ENCODE data around the gene HTR1A.

The HTR1A gene

DNA sequence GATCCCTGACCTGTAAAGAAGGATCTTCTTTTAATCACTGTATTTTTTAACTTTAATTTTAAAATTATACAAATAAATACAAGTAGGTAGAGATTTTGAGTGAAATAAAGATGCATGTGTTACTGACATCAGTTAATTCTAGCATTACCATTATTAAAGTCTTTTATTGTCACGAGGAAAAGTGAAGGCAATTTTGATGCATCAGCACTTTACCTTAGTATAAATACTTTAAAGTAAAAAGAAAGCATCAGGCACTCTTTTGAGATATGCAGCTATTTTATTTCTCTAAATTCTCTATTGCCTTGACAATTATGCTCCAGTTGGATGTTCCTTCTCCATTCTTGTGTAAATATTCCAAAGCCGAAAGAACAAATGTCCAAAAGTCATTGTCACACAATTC lies 4.6 kb downstream of the HTR1A start:
- no peaks in the 10 kb centered on the region for H3K4me1 ChIP-seq (ENCODE audit: low read depth, poor library complexity, severe bottlenecking)
- no peak overlapping the region for H3K4me2 ChIP-seq
- no peak overlapping the region for H3K4me3 ChIP-seq (IDR thresholded peaks at IDR 0.05; ENCODE audit: insufficient read depth, low read depth, low read length)

DNA sequence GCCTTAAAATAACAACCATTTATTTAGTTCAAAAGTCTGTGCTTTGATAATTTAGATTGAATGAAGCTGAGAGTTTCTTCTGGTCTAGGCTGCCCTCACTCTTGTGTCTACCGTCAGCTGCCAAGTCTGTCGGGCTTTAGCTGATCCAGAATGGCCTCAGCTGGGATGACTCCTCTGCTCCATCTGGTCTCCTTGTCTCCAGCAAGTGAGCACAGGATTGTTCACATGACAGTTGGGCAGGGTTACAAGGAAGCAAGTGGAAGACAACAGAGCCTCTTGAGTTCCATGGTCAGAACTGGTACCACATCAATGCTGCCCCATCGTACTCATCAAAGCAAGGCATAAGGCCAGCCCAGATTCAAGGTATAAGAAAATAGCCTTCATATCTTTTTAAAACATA lies 9.0 kb downstream of the HTR1A start:
- Histone ChIP-seq H3K27ac (no peak overlapping the region), H3K4me2 (no peak overlapping the region), H3K36me3 (ENCODE audit: insufficient read depth) (no peaks in the 10 kb centered on the region), H3K9ac (no peak overlapping the region), H3K4me3 (IDR thresholded peaks at IDR 0.05; ENCODE audit: insufficient read depth, low read depth, low read length) (no peak overlapping the region), H2AFZ (ENCODE audit: low read depth) (no peak overlapping the region), H3K27me3 (ENCODE audit: insufficient read depth, low read depth) (no peaks in the 10 kb centered on the region), H3K4me1 (ENCODE audit: low read depth, poor library complexity, severe bottlenecking) (no peaks in the 10 kb centered on the region), H3K79me2 (ENCODE audit: insufficient read depth, low read depth) (no peaks in the 10 kb centered on the region), H4K20me1 (ENCODE audit: insufficient read depth) (no peaks in the 10 kb centered on the region)
- TF ChIP-seq, protein P1, sequence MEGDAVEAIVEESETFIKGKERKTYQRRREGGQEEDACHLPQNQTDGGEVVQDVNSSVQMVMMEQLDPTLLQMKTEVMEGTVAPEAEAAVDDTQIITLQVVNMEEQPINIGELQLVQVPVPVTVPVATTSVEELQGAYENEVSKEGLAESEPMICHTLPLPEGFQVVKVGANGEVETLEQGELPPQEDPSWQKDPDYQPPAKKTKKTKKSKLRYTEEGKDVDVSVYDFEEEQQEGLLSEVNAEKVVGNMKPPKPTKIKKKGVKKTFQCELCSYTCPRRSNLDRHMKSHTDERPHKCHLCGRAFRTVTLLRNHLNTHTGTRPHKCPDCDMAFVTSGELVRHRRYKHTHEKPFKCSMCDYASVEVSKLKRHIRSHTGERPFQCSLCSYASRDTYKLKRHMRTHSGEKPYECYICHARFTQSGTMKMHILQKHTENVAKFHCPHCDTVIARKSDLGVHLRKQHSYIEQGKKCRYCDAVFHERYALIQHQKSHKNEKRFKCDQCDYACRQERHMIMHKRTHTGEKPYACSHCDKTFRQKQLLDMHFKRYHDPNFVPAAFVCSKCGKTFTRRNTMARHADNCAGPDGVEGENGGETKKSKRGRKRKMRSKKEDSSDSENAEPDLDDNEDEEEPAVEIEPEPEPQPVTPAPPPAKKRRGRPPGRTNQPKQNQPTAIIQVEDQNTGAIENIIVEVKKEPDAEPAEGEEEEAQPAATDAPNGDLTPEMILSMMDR (conservative IDR thresholded peaks at IDR 0.05; ENCODE audit: low read depth, low read length) = no peak

More for the DNA sequence above, 4.6 kb downstream of the HTR1A start:
- Histone ChIP-seq H3K27me3 (ENCODE audit: insufficient read depth, low read depth) (no peaks in the 10 kb centered on the region), H3K27ac (no peak overlapping the region), H3K36me3 (ENCODE audit: insufficient read depth) (no peaks in the 10 kb centered on the region), H4K20me1 (ENCODE audit: insufficient read depth) (no peaks in the 10 kb centered on the region), H2AFZ (ENCODE audit: low read depth) (no peak overlapping the region), H3K9ac (no peak overlapping the region), H3K79me2 (ENCODE audit: insufficient read depth, low read depth) (no peaks in the 10 kb centered on the region)
- TF ChIP-seq, protein P1 (conservative IDR thresholded peaks at IDR 0.05; ENCODE audit: low read depth, low read length) = no peak

DNA sequence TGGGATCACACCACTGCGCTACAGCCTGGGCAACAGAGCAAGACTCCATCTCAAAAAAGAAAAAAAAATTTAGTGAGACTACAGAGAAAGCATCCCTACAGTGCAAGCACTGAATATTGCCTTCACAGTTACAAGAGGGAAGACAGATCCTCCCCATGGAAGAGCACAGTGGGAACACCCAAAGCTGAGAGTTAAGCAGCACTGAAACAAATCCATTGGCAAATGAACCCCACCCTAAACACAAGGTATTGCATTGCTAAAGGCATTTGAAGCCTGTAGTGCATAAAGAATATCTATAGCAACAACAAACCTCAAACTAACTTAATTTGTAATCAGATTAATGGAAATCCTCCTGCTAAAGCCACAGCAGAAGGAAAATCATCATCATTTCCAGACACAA lies 27.1 kb downstream of the HTR1A start:
- Histone ChIP-seq H3K27me3 (ENCODE audit: insufficient read depth, low read depth) (no peaks in the 10 kb centered on the region), H3K27ac (no peak overlapping the region), H3K4me1 (ENCODE audit: low read depth, poor library complexity, severe bottlenecking) (no peaks in the 10 kb centered on the region), H2AFZ (ENCODE audit: low read depth) (no peak overlapping the region), H3K79me2 (ENCODE audit: insufficient read depth, low read depth) (no peaks in the 10 kb centered on the region), H4K20me1 (ENCODE audit: insufficient read depth) (no peaks in the 10 kb centered on the region), H3K9ac (no peak overlapping the region), H3K36me3 (ENCODE audit: insufficient read depth) (no peaks in the 10 kb centered on the region), H3K4me3 (IDR thresholded peaks at IDR 0.05; ENCODE audit: insufficient read depth, low read depth, low read length) (no peak overlapping the region), H3K4me2 (no peak overlapping the region)
- TF ChIP-seq, protein P1 (conservative IDR thresholded peaks at IDR 0.05; ENCODE audit: low read depth, low read length) = no peak

DNA sequence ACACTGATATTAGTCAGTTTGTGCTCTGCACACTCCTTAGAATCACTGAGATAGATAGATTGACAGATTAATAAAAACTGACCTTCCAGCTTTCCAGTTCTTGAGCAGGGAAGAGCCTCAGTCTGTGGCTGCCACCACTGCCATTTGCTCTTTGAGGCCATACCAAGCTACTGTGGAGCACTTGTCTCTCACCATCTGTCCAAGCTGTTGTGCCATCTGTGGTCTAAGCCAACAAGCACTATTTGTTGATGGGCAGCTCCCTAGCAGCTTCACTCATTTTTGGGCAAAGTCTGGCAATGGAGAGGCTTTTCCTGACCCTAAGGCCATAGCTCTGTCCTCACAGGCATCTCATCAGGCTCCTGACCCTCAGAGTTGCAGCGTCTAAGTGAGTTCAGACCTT lies 30.4 kb downstream of the HTR1A start:
- no peak overlapping the region for H3K9ac ChIP-seq
- H3K79me2 ChIP-seq (ENCODE audit: insufficient read depth, low read depth) = no peaks in the 10 kb centered on the region
- no peak overlapping the region for H2AFZ ChIP-seq (ENCODE audit: low read depth)
- H3K4me2 ChIP-seq = no peak overlapping the region
- no peaks in the 10 kb centered on the region for H4K20me1 ChIP-seq (ENCODE audit: insufficient read depth)
- H3K4me3 ChIP-seq (IDR thresholded peaks at IDR 0.05; ENCODE audit: insufficient read depth, low read depth, low read length) = no peak overlapping the region
- H3K36me3 ChIP-seq (ENCODE audit: insufficient read depth) = no peaks in the 10 kb centered on the region
- no peak overlapping the region for H3K27ac ChIP-seq
- no peaks in the 10 kb centered on the region for H3K4me1 ChIP-seq (ENCODE audit: low read depth, poor library complexity, severe bottlenecking)
- TF ChIP-seq, protein P1 (conservative IDR thresholded peaks at IDR 0.05; ENCODE audit: low read depth, low read length) = no peak
- no peaks in the 10 kb centered on the region for H3K27me3 ChIP-seq (ENCODE audit: insufficient read depth, low read depth)

Measured in KMS-11 (cell line).